Transverse colon (tissue), 3 donors: ENCODE results near the gene TP53AIP1.
"Not testable (repeated sequence)": the region's sequence is repeated elsewhere in the genome, so short reads cannot be mapped to it uniquely, and the experiment has no call there.

Experiments
- EP300 ChIP-seq: sonication (generic); formaldehyde crosslinking; IDR thresholded peaks from one replicate; pipeline ENCODE4 v1.6.1; 2017; ENCODE audit warnings: antibody characterized with exemption, low read depth
- POLR2A ChIP-seq: fragments of 450-650 bp; IDR thresholded peaks from one replicate; pipeline ENCODE4 v1.6.1; 2016; ENCODE audit warnings: antibody characterized with exemption, mild to moderate bottlenecking, moderate library complexity
- POLR2AphosphoS5 ChIP-seq, 3 donors: sonication (generic); formaldehyde crosslinking; IDR thresholded peaks; one replicate each; pipeline ENCODE4 v1.6.1; 2016; ENCODE audit warnings: antibody characterized with exemption in 3 of 3

- TF ChIP-seq EP300; POLR2AphosphoS5 (IDR thresholded peaks at IDR 0.05); POLR2A: not testable (repeated sequence)
These were observed 23.0 kb downstream of the TP53AIP1 start for GRCh38 chr11:128919635-128920034.
